RPMI8226 (cell line): ENCODE measurements around the gene CDKL1.

Experiments
- DNase-seq: peaks from one replicate; pipeline ENCODE4 v3.0.0-alpha.2; 2015

CDKL1 gene

DNA sequence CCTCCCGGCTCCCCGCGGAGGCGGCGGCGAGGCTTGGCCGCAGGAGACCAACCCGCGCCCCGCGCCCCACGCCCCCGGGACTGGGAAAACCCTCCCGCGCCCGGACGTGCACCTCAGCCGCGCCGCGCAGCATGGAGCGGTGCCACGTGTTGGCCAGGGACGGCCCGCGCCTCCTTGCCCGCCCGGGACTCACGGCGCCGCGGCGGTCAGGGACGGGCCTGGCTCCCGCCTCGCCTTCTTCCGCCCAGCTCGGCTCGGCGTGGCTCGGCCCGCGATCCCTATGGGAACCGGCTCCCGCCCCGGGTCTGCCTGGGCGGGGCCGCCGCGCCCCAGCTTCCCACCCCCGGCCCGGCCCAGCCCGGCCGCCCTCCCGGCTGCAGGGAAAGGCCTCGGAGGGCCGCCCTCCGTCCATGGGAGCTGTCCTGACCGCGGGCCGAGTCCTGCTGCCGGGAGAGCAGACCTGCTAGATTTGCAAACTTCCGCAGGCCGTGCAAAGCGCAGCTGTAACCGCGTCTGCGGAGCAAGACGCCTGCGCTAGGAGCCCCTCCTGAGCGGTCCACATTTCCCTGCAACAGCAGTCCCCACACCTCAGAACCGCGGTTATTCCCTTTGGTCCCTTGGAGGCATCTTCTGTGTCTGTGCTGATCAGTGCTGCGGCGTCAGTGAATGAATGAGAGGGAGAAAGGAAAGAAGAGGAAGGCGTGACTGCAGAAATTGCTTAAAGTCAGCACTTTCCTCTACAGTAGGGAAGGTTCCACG lies at the start of gene CDKL1:
CDKL1 (minus strand) TSS at position 251 of the 759 bp plus-strand sequence. CDS start 1,013 bp downstream, outside the sequence.
- peak; percentile 52 for DNase-seq

DNA sequence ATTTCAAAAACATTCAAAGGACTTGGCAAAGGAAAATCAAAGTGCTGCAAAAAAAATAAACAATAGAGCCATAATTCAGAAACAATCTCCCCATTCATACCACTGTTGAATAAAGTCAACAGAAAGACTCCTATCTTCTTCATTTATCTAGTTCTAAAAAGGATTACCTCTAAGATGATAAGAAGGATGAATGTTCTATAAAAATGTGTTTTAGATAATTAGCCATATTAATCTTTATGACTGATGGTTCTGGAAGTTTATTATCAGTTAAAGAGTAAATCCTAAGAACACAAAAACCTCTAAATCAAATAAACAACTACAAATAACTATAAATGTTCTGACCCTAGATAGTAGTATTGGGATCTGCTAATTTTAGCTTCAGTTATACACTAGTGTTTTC lies 37.8 kb upstream of the CDKL1 start:
- no peak for DNase-seq

DNA sequence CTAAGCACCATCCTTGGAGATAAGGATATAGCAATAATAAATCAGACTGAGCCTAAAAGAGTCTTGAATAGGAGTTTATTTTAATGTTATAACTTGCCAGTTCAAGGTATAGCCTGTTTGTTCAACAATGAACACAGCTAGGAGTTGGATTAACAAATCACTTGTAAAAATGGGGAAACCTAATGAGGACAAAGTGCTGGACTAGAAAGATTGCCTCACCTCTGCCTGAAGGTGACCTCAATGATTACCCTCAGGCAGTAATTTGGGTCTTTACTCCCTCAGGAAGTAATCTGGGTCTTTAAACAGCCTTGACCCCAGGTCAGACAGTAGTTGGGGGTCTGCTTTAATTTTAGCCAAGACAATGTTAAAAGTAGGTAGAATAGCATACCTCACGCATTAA lies 35.5 kb upstream of the CDKL1 start:
- no peak for DNase-seq

- DNase-seq = no peak
These were observed 29.1 kb upstream of the CDKL1 start for GRCh38 chr14:50425816-50426215.

GRCh38 chr14:50425105-50425504 lies 28.4 kb upstream of the CDKL1 start:
- DNase-seq = no peak

DNA sequence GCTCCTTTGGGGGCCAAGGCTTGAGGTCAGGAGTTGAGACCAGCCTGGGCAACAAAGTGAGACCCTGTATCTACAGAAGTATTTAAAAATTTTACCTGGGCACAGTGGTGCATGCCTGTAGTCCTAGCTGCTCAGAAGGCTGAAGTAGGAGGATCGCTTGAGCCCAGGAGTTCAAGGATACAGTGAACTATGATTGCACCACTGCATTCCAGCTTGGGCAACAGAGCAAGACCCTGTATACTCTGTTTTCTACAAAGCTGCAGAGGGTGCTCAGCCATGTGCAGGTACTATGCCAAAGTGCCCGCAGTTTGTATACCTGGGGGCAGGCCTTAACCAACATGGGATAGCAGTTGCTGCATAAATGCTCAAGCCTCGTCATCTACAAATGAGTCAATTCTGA lies 26.8 kb upstream of the CDKL1 start:
- no peak for DNase-seq

DNA sequence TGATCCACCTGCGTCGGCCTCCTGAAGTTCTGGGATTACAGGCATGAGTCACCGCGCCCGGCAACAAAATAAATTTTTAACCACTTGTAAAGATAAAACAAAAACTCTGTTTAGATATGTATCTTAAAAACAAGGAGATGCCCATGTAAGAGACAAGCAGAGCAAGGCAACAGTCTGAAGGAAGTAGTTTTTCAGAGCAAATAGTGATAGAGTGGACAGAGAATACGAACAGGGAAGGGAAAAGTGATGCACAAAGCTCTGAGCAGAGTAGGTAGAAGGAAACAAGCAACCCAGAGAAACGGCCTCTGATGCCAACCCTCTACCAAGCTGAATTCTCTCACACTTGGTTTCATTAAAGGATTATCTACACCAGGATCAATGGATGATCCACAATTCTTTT lies 24.8 kb upstream of the CDKL1 start:
- no peak for DNase-seq

DNA sequence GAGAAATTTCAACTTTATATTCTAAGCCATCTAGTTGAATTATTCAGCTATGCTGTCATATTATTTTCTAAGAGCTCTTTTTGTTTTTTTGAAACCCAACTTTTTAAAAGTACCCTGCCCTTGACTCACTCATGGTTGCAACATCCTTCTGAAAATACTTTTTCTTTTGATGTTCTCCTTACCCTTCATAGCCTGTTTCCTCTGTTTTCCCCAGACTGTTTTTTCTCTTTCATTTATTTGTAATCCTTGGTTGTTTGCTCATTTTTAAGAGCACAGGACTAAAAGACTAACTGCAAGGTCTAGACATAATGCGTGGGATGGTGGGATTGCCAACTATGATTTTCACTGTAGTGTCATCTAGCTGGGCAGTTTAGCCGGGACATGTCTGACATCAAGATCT lies 21.2 kb upstream of the CDKL1 start:
- DNase-seq = no peak

GRCh38 chr14:50410921-50411320 lies 14.2 kb upstream of the CDKL1 start:
- DNase-seq = no peak

DNA sequence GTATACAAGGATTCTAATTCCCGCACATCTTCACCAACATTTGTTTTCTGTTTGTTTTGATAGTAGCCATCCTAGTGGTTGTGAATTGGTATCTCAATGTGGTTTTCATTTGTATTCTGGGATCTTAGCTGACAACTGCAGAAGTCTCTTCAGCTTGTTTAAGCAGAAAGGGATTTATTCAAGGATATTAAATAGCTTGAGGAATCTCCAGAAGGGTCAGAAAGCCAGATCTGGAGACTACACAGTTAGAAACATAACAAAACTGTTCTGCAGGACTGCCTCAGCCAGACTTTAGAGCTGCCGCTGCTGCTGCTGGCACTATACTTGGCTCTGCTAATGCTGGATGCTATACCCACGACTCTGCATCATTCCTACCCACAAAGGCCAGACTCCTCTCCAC lies 13.4 kb upstream of the CDKL1 start:
- DNase-seq = no peak

GRCh38 chr14:50407111-50407812 lies 10.6 kb upstream of the CDKL1 start:
- DNase-seq = no peak

- DNase-seq = no peak
These were observed 6.7 kb upstream of the CDKL1 start for GRCh38 chr14:50403419-50403818.

DNA sequence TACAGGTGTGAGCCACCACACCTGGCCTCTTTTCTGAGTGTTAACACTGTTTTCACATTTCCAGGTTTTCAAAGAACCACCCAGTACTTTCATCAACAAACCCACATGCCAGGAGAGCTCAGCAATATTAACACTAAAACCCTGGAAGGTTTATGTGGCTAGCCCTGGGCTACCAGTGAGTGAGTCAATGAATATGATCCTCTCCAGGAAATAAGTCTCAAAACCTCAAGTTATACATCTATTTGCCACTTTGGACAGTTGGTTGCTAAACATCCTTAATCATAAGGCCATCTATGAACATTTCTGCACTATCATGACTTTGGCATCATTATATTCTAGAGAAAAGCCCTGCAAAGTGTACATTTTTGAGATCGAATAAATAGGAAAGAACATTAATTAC lies 6.3 kb upstream of the CDKL1 start:
- no peak for DNase-seq

- DNase-seq = no peak
These were observed 3.8 kb upstream of the CDKL1 start for GRCh38 chr14:50400461-50400860.

DNA sequence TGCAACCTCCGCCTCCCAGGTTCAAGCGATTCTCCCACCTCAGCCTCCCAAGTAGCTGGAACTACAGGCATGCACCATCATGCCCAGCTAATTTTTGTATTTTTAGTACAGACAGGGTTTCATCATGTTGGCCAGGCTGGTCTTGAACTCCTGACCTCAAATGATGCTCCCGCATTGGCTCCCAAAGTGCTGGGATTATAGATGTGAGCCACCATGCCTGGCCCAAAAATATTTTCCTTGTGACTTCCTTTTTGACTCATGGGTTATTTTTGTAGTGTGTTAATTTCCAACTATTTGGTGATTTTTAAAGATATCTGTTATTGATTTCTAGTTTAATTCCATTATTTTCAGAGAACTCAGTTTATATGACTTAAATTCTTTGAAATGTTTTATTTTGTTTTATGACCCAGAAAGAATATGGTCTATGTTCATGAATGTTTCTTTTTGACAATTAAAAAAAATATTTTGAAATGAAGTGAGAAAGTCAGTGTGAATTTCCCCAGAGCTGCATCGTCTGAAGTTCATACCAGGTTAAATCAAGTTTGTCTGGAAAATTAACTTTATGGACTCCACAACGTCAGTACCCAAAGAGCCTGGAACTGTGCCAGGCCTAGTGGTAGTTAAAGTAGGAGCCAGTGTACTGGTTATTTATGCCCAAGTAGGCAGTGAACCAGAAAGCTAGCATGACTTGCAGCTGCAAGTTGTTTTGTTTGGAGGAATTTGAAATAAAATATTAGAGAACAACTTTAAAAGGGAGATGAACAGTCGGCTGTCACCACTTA lies 2.8 kb upstream of the CDKL1 start:
- DNase-seq = peak; percentile 31

DNA sequence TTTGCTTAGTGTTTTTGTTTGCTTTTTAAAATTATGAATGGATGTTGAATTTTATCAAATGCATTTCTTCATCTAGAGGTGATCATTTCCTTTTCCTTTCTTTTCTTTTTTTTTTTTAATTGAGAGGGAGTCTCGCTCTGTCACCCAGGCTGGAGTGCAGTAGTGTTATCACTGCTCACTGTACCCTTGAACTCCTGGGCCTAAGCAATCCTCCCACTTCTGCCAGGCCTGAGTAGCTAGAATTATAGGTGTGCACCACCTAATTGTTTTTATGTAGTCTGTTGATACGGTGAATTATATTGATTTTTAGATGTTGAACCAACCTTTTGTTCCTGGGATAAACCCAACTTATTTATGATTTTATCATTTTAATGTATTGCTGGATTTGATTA lies 1.5 kb upstream of the CDKL1 start:
- DNase-seq = no peak

- DNase-seq = no peak
These were observed 908 bp upstream of the CDKL1 start for GRCh38 chr14:50397390-50398188.

- DNase-seq = no peak
These were observed 1.2 kb downstream of the CDKL1 start for GRCh38 chr14:50395448-50395847.

DNA sequence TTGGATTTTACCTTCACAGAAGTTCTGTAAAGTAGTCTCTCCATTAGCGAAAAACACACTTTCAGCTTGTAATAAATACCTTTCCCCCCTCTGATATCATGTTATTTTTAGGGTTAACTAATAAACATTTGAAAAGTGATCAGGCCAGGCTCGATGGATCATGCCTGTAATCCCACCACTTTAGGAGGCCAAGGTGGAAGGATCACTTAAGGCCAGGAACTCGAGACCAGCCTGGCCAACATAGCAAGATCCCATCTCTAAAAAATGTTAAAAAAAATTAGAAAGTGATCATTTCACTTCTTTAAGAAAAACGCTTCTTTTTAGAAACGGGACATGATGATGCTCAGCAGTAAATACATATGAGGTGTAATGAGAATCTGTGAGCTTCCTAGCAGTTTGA lies 2.0 kb downstream of the CDKL1 start:
- no peak for DNase-seq

- DNase-seq = no peak
These were observed 6.8 kb downstream of the CDKL1 start for GRCh38 chr14:50389668-50390441.

GRCh38 chr14:50388256-50388931 lies 8.3 kb downstream of the CDKL1 start:
- DNase-seq = no peak

DNA sequence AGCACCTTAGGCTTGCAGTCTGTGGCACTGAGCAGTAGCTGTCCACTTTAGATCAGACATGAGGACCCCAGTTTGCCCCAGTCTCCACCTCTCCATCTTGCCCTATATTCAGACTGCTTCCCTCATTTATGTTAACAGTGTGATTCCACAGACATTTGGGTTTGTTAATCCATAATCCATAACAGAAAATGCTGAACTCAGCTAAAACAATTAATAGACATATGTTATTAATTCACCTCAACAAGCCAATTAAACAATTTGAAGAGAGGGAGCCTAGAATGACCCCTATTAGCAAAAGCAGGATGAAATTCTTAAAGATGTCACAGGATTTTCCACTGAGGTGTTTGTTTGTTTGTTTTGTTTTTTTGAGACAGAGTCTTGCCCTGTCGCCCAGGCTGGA lies 9.1 kb downstream of the CDKL1 start:
- DNase-seq = no peak
